Measurements from ENCODE around the gene SEC14L3.

The SEC14L3 gene

DNA sequence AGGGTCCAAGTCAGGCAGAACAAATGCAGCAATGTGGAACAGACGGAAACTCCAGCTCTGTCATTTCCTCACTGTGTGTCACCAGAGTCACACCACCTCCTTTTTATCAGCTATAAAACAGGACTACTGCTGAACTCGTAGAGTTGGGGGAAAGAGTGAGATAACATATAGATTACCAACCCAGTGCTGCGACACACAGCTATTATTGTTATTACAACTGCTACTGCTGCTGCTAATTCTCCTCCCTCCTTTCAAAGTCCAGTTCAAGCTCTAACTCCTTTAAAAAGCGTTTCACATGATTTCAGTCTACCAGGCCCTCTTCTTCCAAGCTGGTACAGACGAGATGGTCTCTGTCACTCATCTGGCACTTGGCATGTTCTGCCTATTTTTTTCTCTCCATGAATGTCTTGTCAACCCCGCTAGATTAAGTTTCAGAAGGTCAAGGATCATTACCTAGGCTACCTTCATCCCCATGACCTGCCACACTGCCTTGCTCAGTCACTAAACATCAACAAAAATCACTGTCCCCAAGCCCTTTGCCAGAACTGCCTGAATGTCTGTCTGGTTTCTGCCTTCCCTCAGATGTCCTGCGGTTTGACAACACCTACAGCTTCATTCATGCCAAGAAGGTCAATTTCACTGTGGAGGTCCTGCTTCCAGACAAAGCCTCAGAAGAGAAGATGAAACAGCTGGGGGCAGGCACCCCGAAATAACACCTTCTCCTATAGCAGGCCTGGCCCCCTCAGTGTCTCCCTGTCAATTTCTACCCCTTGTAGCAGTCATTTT, 49.9 kb downstream of the SEC14L3 start:
- DNase-seq, result no peak

DNA sequence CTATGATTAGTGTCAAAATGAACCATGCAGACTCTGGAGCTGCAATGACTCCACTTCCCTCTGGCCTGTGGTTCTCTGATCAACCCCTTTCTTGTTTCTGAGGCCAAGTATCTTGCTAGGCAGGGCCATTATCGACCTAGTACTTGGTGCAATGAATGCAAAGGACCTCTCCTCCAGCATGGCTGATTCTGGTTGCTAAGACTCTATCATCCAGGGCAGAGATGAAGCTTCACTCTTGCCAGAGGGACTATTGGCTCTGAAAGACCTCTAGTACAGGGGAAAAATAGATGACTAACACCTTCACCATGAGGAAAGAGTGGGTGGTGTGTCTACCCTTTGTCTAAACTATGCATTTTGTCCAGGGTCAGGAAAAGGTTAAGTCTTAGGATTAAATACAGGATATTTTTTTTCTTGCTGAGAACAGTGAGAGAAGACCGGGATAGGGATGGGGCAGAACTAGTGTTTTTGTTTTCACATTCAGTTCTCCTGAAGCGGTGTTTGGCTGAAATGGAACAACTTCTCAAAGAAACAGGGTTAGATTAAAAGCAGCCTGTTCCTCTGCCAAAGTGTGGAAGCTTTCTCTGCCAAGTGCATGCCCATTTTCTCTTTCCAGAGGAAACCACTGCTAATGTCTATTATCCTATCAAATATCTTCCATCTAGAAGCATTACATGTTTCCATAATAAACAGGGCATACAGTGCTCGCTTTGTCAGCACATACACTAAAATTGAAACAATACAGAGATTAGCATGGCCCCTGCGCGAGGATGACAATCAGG, 51.3 kb downstream of the SEC14L3 start:
- no peak for DNase-seq

DNA sequence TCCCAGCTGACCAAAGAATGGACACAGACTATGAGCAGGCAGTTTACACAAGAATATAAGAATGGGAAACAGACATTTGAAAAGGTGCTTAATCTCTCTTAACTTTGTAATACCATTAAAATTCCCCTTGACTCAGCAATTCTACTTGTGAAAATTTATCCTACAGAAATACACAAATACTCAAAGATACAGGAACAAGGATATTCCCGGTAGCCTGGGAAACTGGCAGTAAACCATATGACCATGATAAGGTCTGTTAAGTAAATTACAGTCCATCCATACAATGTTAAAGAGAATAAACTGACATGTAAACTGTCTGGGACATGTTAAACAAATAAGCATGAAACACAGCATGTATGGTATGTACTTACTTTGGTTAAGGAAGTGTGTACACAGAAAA, 55.0 kb downstream of the SEC14L3 start:
- no peak for DNase-seq

DNA sequence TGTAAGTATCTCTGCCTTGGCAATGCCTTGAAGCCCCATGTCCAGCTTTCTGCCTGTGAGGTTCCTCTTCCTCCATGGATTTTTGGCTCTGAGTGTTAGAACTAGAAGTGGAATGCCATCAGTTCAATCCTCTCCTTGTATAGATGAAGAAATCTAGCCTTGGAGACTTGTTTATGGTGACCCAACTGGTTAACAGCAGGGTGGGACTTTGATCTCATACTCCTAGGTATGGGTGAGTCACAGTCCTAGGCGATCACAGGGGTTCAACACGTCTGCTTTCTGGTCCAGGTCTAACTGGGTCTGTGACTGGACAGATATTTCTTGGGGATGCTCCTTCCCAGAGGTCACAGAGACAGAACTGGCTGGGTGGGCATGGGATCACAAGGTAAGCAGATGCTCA, 55.4 kb downstream of the SEC14L3 start:
- no peak for DNase-seq

DNA sequence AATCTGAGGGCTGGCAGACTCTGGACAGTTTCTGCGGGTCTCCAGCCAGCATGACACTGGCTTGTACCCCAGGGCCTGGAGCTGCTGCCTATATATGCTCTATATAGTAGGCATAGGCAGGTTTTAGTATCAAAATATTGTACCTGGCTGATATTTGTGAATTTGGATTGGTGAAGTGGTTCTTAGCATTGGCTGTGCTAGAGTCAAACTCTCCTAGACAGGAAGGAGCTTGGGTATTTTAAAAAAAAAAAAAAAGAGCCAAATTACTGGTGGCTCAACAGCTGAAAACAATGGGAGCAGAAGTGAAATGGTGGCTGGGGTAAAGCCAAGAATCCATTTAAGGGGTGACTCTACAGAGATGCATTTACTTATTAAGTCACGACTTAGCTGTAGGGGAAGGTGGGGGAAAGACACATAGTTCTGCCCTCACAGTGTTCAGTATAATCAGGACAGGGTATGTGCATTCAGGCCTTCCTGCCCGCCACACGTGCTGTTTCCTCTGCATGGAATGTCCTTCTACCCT, 57.2 kb downstream of the SEC14L3 start:
- no peak for DNase-seq

DNA sequence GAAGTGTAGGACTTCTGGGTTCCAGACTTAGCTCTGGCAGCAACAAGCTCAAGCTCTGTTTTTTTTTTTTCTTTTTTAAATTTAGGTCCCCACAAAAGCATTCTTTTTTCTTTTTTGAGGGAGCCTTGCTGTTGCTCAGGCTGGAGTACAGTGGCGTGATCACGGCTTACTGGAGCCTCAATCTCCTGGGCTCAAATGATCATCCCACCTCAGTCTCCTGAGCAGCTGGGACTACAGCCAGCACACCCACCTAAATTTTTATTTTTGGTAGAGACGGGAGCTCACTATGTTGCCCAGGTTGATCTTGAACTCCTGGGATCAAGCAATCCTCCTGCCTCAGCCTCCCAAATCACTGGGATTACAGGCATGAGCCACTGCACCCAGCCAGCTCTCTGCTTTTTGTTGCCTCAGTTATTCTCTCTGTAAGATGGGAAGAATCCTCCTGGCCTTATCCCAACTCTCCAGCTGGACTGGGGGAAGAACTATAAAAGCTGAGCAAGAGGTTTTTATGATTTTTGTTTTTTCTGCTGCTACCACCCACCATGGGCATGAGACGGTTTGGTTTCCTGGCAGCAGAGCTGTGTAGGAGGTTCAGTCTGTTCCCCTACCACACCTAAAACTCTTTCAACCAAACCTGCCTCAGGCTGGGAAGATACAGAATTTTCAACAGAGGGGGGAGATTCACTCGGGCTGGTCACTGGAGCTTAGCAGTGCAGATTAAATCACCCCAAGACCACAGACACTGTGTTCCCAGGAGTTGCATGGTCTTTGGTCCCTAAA, 57.9 kb downstream of the SEC14L3 start:
- DNase-seq, result no peak

DNA sequence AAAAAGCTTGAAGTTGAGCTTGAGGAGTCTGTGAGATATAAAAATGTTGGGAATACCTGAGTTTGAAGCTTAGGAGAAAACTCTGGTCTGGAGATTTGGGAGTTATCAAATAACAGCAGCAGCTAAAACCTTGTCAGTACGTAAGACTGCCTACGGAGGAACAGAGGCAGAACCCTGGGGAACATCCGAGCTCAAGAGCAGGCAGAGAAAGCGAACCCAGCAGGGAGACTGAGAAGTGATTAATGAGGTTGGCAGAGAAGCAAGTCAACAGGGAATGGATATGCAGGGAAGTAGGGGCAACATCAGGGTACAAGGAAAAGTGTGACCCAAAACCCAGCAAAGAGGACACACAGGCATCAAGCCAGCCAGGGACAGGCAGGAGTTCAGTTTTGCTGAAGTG, 58.8 kb downstream of the SEC14L3 start:
- no peak for DNase-seq

DNA sequence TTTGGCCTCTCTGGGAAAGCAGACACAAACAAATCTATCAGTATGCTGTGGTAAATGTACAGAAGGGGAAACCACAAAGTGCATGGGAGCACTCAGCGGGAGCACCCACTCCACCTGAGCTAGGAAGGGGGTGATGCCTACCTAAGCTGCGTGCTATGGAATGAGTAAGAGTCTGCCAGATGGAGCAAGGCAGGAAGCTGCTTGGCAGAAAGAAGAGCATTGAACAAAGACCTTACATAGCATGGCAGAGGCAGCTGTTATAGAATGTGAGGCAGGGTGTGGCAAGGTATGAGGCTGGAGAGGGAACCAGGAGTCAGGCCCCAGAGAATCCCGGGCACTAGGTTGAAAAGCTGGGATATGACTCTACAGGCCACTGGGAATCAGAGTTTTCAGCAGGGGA, 60.0 kb downstream of the SEC14L3 start:
- no peak for DNase-seq

Data from NCI-H1694 treated with DMSO at 0.1 percent for 48 hours (cell line).